ENCODE data around the gene PDCD1. TPM values are rescaled to one million over a fixed set of nuclear protein-coding genes. Genes with fewer than 3 reads are reported as not detected.

Gene PDCD1
- total and polyA plus RNA-seq, 2 of the 8 experiments (the other 6 are each of a cell fraction or from before 2014, with no cell fraction given), result 0.48 to 1.1 TPM

GRCh38 chr2:241890524-241891235, 32.0 kb upstream of the PDCD1 start:
- DNase-seq (ENCODE audit: low read depth in 1 of 2, low spot score in 2 of 2) (no peak), FAIRE-seq (no peak)
- Histone ChIP-seq H3K79me2 (ENCODE audit: control insufficient read depth in 1 of 2, insufficient read depth in 2 of 2, low read length in 2 of 2) (no peaks in the 10 kb centered on the region), H4K5ac (ENCODE audit: insufficient read length, low read depth, low read length) (no peak overlapping the region), H3K27ac (ENCODE audit: low read depth, low read length) (no peak overlapping the region), H2AK5ac (ENCODE audit: low read depth, low read length) (no peak overlapping the region), H4K20me1 (replicated peaks in 1 of 2; ENCODE audit: control insufficient read depth in 1 of 2, insufficient read depth in 2 of 2, low read length in 2 of 2) (peaks cover under 1 to 2% of the 10 kb centered on the region in 2 experiments), H3K14ac (ENCODE audit: insufficient read length) (no peak overlapping the region), H4K8ac (ENCODE audit: extremely low read depth, insufficient read depth, low read length) (no peak overlapping the region), H2AFZ (ENCODE audit: low read length) (no peak overlapping the region), H3K4ac (replicated peaks; ENCODE audit: insufficient read length, low read depth, low read length) (no peak overlapping the region), H3K9me3 (ENCODE audit: insufficient read depth in 2 of 2, low read depth in 1 of 2, low read length in 1 of 2) (peaks cover 0 to 4% of the 10 kb centered on the region in 2 experiments; a peak in 1 of 4 replicates), H2BK12ac (ENCODE audit: low read depth, low read length) (no peak overlapping the region), H4K91ac (replicated peaks; ENCODE audit: insufficient read length, low read length) (no peak overlapping the region), H2BK120ac (replicated peaks; ENCODE audit: low read depth, low read length) (peak overlapping the region; percentile 15), H3K4me1 (replicated peaks in 1 of 4; ENCODE audit: control insufficient read depth in 3 of 4, insufficient read depth in 4 of 4, low read length in 3 of 4) (peaks cover 0 to 5% (median 2%) of the 10 kb centered on the region in 4 experiments; a peak in 5 of 7 replicates), H3K23me2 (ENCODE audit: low read depth, low read length) (no peaks in the 10 kb centered on the region), H3K36me3 (ENCODE audit: control insufficient read depth in 2 of 4, insufficient read depth in 4 of 4, low read length in 3 of 4) (no peaks in the 10 kb centered on the region), H3K79me1 (ENCODE audit: low read depth, low read length) (peaks cover 2% of the 10 kb centered on the region; the same call in 1 of the 2 replicates), H2BK20ac (ENCODE audit: low read length) (no peak overlapping the region), H3K27me3 (replicated peaks in 1 of 4; ENCODE audit: control insufficient read depth in 3 of 4, extremely low read depth in 1 of 4, insufficient read depth in 3 of 4, low read length in 3 of 4) (no peaks in the 10 kb centered on the region), H2BK5ac (ENCODE audit: low read depth, low read length) (no peak overlapping the region), H3K23ac (ENCODE audit: insufficient read length) (no peak overlapping the region), H2BK15ac (ENCODE audit: low read length) (no peak overlapping the region), H3K56ac (replicated peaks; ENCODE audit: insufficient read length, low read depth, low read length) (no peak overlapping the region), H3K4me2 (ENCODE audit: insufficient read depth in 1 of 2, low read depth in 2 of 2, low read length in 2 of 2) (0 out of 4 replicates have a peak overlapping the region, but pooled peaks of 1 of the 2 experiments have one; percentile 14), H3K9ac (replicated peaks in 1 of 4; ENCODE audit: extremely low read depth in 1 of 4, low read depth in 3 of 4, low read length in 3 of 4) (no peak overlapping the region), H3K18ac (ENCODE audit: extremely low read depth, low read length) (no peak overlapping the region), H3K4me3 (ENCODE audit: extremely low read depth in 1 of 4, insufficient read depth in 2 of 4, low read depth in 3 of 4, low read length in 4 of 4) (no peak overlapping the region)
- ChIA-PET POLR2A (ENCODE audit: partially characterized antibody) (no interaction called here), CTCF (ENCODE audit: partially characterized antibody) (no interaction called here)
- 90% methylated on average over 12 of the region's 29 CpGs; no CpG with 5 or more reads in 1 of the 2 experiments for WGBS, 2 experiments (ENCODE audit: extremely low coverage in 1 of 2, insufficient coverage in 1 of 2, insufficient read length in 1 of 2, insufficient replicate concordance in 2 of 2, low coverage in 1 of 2, low lambda C conversion rate in 2 of 2, missing lambda C conversion rate in 1 of 2)
- TF ChIP-seq SP4 (IDR thresholded peaks at IDR 0.05; ENCODE audit: low read length) (no peak), TEAD4 (IDR thresholded peaks at IDR 0.05; ENCODE audit: low read depth, low read length) (peak; percentile 65), HDAC2 (IDR thresholded peaks at IDR 0.05; ENCODE audit: borderline replicate concordance in 1 of 2, low read depth in 2 of 2, low read length in 2 of 2) (0 out of 4 replicates have a peak, but pooled peaks of 1 of the 2 experiments have one; percentile 13)

Data from H1 (cell line).